ENCODE measurements around the gene MEIKIN. TPM values are rescaled to one million over a fixed set of nuclear protein-coding genes. Genes with fewer than 3 reads are reported as not detected.
A peak's percentile ranks its signal among the peaks of the same experiment; 100 is the strongest.

The MEIKIN gene
- total and polyA plus RNA-seq, 2 experiments from 2014 or later = not detected

GRCh38 chr5:131899686-131900085 is 45.8 kb downstream of the MEIKIN start:
- no peak overlapping the region for H3K27ac ChIP-seq (ENCODE audit: low read depth)
- TF ChIP-seq REST (IDR thresholded peaks at IDR 0.05; ENCODE audit: unreplicated experiment) (peak; percentile 17), POLR2AphosphoS5 (IDR thresholded peaks at IDR 0.05; ENCODE audit: low read depth) (no peak)
- peaks cover 41% of the 10 kb centered on the region for H3K9me3 Mint-ChIP-seq
- ATAC-seq (no peak), DNase-seq (ENCODE audit: low spot score) (no peak)
- H3K4me1 Mint-ChIP-seq = no peaks in the 10 kb centered on the region
- no peaks in the 10 kb centered on the region for H3F3A ChIP-seq (replicated peaks; ENCODE audit: low read depth)
- H3K9me2 ChIP-seq (ENCODE audit: insufficient read depth) = 0 out of 2 replicates have a peak, but pooled peaks cover 4% of the 10 kb centered on the region
- no peaks in the 10 kb centered on the region for H3K79me2 ChIP-seq (replicated peaks; ENCODE audit: insufficient read depth)
- H3K36me3 ChIP-seq (ENCODE audit: insufficient read depth) = no peaks in the 10 kb centered on the region
- H4K20me1 ChIP-seq (replicated peaks; ENCODE audit: insufficient read depth) = no peaks in the 10 kb centered on the region
- no peak overlapping the region for H3K27ac Mint-ChIP-seq
- H3K36me3 Mint-ChIP-seq (ENCODE audit: low read depth) = peaks cover 7% of the 10 kb centered on the region; the same call in 1 of the 3 replicates
- H3K4me1 ChIP-seq (ENCODE audit: insufficient read depth) = no peaks in the 10 kb centered on the region
- no peak overlapping the region for H2AFZ ChIP-seq
- H3K4me3 ChIP-seq = no peak overlapping the region
- H3K27me3 Mint-ChIP-seq (ENCODE audit: insufficient read depth, low read depth, poor library complexity) = peaks cover 6% of the 10 kb centered on the region
- H3K4me3 Mint-ChIP-seq = no peak overlapping the region
- H3K27me3 ChIP-seq (ENCODE audit: insufficient read depth) = no peaks in the 10 kb centered on the region
- no peak overlapping the region for H3K4me2 ChIP-seq

- H3K27me3 Mint-ChIP-seq (ENCODE audit: insufficient read depth, low read depth, poor library complexity) = no peaks in the 10 kb centered on the region
- no peaks in the 10 kb centered on the region for H3K4me1 ChIP-seq (ENCODE audit: insufficient read depth)
- H3K27ac Mint-ChIP-seq = no peak overlapping the region
- no peak for TF ChIP-seq EZH2phosphoT487 (IDR thresholded peaks at IDR 0.05; ENCODE audit: unreplicated experiment)
- no peak for TF ChIP-seq REST (IDR thresholded peaks at IDR 0.05; ENCODE audit: unreplicated experiment)
- no peak for TF ChIP-seq JUNB (IDR thresholded peaks at IDR 0.05; ENCODE audit: unreplicated experiment)
- no peak for TF ChIP-seq ETS1 (IDR thresholded peaks at IDR 0.05)
- no peak for TF ChIP-seq NANOG (IDR thresholded peaks at IDR 0.05; ENCODE audit: borderline replicate concordance)
- no peak for TF ChIP-seq EZH2 (IDR thresholded peaks at IDR 0.05; ENCODE audit: low read depth, unreplicated experiment)
- no peak for TF ChIP-seq ZNF114 (CRISPR knock-in tag; IDR thresholded peaks at IDR 0.05)
- TF ChIP-seq CTCF (conservative IDR thresholded peaks at IDR 0.05; ENCODE audit: low read depth in 2 of 2) = no peak
- no peak for TF ChIP-seq STAT1 (IDR thresholded peaks at IDR 0.05; ENCODE audit: unreplicated experiment)
- TF ChIP-seq ZNF331 (CRISPR knock-in tag; IDR thresholded peaks at IDR 0.05; ENCODE audit: low read depth) = no peak
- TF ChIP-seq CREB1 (CRISPR knock-in tag; IDR thresholded peaks at IDR 0.05; ENCODE audit: low read depth) = no peak
Measured at GRCh38 chr5:131883984-131884383, 61.5 kb downstream of the MEIKIN start.

More at GRCh38 chr5:131883984-131884383, 61.5 kb downstream of the MEIKIN start:
- Histone ChIP-seq H3K36me3 (ENCODE audit: insufficient read depth) (no peaks in the 10 kb centered on the region), H3K4me2 (no peak overlapping the region), H3K9me2 (ENCODE audit: insufficient read depth) (no peaks in the 10 kb centered on the region; the same call in 1 of the 2 replicates), H4K20me1 (replicated peaks; ENCODE audit: insufficient read depth) (no peaks in the 10 kb centered on the region), H3K27ac (ENCODE audit: low read depth) (no peak overlapping the region), H3K79me2 (replicated peaks; ENCODE audit: insufficient read depth) (no peaks in the 10 kb centered on the region), H3K27me3 (ENCODE audit: insufficient read depth) (no peaks in the 10 kb centered on the region), H3F3A (replicated peaks; ENCODE audit: low read depth) (no peaks in the 10 kb centered on the region), H2AFZ (no peak overlapping the region), H3K4me3 (no peak overlapping the region)
- Mint-ChIP-seq H3K4me3 (no peak overlapping the region), H3K36me3 (ENCODE audit: low read depth) (no peaks in the 10 kb centered on the region), H3K4me1 (peaks cover 2% of the 10 kb centered on the region; the same call in 1 of the 3 replicates), H3K9me3 (no peaks in the 10 kb centered on the region; the same call in 2 of the 3 replicates)
- ATAC-seq (no peak), DNase-seq (ENCODE audit: low spot score) (no peak)
